HG02981 (cell line): Measurements from ENCODE around the gene ZNRF2.

Experiments used
- ATAC-seq: cut with Tn5 transposase; IDR thresholded peaks from one replicate; pipeline ENCODE4 v1.9.1; 2021; ENCODE audit warnings: mild to moderate bottlenecking, moderate library complexity; ENCODE audit not compliant: unreplicated experiment

Gene ZNRF2

GRCh38 chr7:30403477-30403876 is 119.1 kb downstream of the ZNRF2 start:
- no peak for ATAC-seq

DNA sequence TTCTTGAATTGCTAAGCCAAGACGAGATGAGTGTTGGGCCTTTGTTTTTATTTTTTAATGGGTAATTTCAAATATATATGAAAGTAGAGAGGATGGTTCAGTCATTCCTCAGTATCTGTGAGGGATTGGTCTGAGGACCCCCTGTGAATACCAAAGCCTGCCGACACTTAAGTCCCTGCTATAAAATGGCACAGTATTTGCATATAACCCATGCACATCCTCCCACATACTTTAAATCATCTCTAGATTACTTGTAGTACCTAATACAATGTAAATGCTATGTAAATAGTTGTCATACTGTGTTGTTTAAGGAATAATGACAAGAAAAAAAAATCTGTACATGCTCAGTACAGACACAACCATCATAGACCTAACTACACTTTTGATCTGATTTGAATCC is 120.8 kb downstream of the ZNRF2 start:
- no peak for ATAC-seq

DNA sequence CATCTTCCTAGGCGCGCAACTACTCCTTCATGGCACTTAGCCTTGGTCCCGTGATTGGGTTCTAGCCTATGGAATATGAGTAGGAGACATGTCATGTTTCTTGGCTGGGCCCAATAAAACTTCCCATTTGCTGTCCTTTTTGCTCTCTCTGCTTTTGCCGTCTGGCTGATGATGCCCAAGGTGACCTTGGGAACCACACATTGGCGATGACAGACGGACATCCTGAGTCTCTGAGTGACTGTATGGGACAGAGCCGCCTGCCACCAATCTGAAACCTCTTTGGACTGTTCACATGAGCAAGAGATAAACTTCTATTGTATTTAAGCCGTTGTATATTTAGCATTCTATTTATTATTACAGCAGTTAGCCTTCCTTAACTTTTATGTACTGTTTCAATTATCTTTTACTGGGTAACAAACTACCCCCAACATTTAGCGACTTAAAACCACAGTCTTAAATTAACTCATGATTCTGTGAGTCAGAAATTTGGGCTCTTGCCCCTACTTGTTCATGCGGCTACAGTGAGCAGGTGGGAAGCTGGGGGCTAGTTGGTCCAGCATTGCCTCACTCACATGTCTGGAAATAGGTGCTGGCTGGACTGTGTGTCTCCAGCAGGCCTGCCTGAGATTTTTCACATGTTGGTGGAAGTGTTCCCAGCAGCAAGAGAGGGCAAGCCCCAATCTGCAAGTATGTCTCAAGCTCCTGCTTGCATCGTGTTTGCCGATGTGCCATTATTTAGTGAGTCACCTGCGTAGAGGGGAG is 122.4 kb downstream of the ZNRF2 start:
- no peak for ATAC-seq

GRCh38 chr7:30411173-30411572 is 126.8 kb downstream of the ZNRF2 start:
- ATAC-seq = no peak

- no peak for ATAC-seq
Observed at GRCh38 chr7:30411897-30412296, 127.5 kb downstream of the ZNRF2 start.

GRCh38 chr7:30412782-30413504 is 128.5 kb downstream of the ZNRF2 start:
- ATAC-seq = no peak

DNA sequence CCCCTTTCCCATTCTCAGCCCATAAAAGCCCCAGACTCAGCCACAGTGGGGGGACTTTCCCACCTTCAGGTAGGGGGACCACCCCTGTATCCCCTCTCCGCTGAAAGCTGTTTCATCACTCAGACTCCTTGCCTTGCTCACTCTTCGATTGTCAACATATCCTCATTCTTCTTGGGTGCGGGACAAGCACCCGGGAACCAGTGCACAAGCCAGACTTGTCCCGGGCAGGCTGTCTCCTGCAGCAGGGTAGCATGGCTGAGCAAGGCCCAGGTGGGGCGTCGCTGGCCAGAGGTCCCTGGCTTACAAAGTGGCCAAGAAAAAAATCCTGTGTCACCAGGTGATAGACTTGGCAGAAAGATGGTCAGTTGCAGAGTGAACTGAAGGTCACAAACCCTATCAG is 129.5 kb downstream of the ZNRF2 start:
- no peak for ATAC-seq
